Measurements from ENCODE around the gene IDUA.

DNA sequence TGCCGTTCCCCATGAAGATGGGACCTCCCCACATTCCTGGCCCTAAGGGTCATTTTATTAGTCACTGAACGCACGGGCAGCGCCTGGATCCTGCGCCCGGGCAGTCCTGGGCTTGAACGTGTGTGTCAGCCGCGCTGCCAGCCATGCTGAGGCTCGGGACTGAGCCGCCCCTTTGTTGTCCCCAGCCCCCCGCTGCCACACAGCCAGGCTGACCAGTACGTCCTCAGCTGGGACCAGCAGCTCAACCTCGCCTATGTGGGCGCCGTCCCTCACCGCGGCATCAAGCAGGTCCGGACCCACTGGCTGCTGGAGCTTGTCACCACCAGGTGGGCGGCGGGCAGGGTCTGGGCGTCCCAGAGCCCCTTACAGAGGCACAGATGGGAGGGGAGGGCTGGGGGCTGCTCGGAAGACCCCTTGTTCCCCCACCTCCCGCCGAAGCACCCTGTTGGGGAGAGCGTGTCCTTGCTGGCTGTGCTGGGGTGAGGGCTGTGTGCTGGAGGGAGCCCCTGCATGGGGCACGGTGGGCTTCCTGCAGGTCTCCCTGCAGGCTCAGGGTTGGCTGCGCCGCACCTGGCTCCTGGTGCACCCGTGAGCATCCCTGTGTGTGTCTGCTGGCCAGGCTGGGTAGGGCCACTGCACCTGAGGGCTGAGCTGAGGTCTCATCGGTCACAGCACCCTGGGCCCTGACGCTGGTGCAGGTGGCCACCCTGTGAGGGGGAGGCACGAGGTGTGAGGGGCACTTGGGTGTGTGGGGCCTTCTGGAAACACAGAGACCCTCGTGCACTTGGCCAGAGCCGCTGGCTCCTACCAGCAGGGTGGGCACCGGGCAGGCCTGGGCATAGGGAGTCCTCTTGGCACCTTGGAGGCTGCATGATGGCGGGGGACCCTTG, 1.0 kb downstream of the IDUA start:
- TF ChIP-seq, protein P1, sequence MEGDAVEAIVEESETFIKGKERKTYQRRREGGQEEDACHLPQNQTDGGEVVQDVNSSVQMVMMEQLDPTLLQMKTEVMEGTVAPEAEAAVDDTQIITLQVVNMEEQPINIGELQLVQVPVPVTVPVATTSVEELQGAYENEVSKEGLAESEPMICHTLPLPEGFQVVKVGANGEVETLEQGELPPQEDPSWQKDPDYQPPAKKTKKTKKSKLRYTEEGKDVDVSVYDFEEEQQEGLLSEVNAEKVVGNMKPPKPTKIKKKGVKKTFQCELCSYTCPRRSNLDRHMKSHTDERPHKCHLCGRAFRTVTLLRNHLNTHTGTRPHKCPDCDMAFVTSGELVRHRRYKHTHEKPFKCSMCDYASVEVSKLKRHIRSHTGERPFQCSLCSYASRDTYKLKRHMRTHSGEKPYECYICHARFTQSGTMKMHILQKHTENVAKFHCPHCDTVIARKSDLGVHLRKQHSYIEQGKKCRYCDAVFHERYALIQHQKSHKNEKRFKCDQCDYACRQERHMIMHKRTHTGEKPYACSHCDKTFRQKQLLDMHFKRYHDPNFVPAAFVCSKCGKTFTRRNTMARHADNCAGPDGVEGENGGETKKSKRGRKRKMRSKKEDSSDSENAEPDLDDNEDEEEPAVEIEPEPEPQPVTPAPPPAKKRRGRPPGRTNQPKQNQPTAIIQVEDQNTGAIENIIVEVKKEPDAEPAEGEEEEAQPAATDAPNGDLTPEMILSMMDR (IDR thresholded peaks at IDR 0.05; ENCODE audit: low read length), result no peak
- TF ChIP-seq EZH2phosphoT487 (IDR thresholded peaks at IDR 0.05; ENCODE audit: low read length), result no peak
- no peak for TF ChIP-seq EZH2 (optimal IDR thresholded peaks at IDR 0.05; ENCODE audit: low read depth, low read length)
